GM19463 (cell line): Measurements from ENCODE around the gene IGFALS.
"Not testable (repeated sequence)": the region's sequence is repeated elsewhere in the genome, so short reads cannot be mapped to it uniquely, and the experiment has no call there.

Experiments
- ATAC-seq: cut with Tn5 transposase; IDR thresholded peaks from one replicate; pipeline ENCODE4 v1.9.1; 2021; ENCODE audit warnings: mild to moderate bottlenecking, moderate library complexity; ENCODE audit not compliant: unreplicated experiment

Gene IGFALS

GRCh38 chr16:1818204-1818872 is 24.8 kb upstream of the IGFALS start:
- ATAC-seq, result no peak

- ATAC-seq, result no peak
Observed at GRCh38 chr16:1817716-1818115, 24.2 kb upstream of the IGFALS start.

- ATAC-seq, result no peak
Observed at GRCh38 chr16:1817276-1817589, 23.7 kb upstream of the IGFALS start.

- ATAC-seq, result no peak
Observed at GRCh38 chr16:1816396-1817275, 23.1 kb upstream of the IGFALS start.

- ATAC-seq, result no peak
Observed at GRCh38 chr16:1815461-1815860, 22.0 kb upstream of the IGFALS start.

GRCh38 chr16:1812732-1813163 is 19.2 kb upstream of the IGFALS start:
- no peak for ATAC-seq

- no peak for ATAC-seq
Observed at GRCh38 chr16:1810536-1810935, 17.0 kb upstream of the IGFALS start.

GRCh38 chr16:1810106-1810505 is 16.6 kb upstream of the IGFALS start:
- ATAC-seq, result no peak

GRCh38 chr16:1809281-1809801 is 15.8 kb upstream of the IGFALS start:
- no peak for ATAC-seq

GRCh38 chr16:1808691-1809090 is 15.2 kb upstream of the IGFALS start:
- ATAC-seq, result no peak

- no peak for ATAC-seq
Observed at GRCh38 chr16:1807626-1808025, 14.1 kb upstream of the IGFALS start.

- no peak for ATAC-seq
Observed at GRCh38 chr16:1800701-1801100, 7.2 kb upstream of the IGFALS start.

GRCh38 chr16:1799263-1799662 is 5.8 kb upstream of the IGFALS start:
- not testable (repeated sequence) for ATAC-seq

- ATAC-seq, result no peak
Observed at GRCh38 chr16:1794908-1795666, 1.6 kb upstream of the IGFALS start.

- ATAC-seq, result no peak
Observed at GRCh38 chr16:1794221-1794871, 841 bp upstream of the IGFALS start.

- ATAC-seq, result no peak
Observed at GRCh38 chr16:1792836-1793577, 498 bp downstream of the IGFALS start.

- no peak for ATAC-seq
Observed at GRCh38 chr16:1791943-1792812, 1.3 kb downstream of the IGFALS start.

- no peak for ATAC-seq
Observed at GRCh38 chr16:1791256-1791942, 2.1 kb downstream of the IGFALS start.
